ENCODE data around the gene EML1. TPM values are rescaled to one million over a fixed set of nuclear protein-coding genes. Genes with fewer than 3 reads are reported as not detected.

Gene EML1
- total RNA-seq, 4 donors from 2014 or later, result 92.3 to 131 (median 119) TPM

DNA sequence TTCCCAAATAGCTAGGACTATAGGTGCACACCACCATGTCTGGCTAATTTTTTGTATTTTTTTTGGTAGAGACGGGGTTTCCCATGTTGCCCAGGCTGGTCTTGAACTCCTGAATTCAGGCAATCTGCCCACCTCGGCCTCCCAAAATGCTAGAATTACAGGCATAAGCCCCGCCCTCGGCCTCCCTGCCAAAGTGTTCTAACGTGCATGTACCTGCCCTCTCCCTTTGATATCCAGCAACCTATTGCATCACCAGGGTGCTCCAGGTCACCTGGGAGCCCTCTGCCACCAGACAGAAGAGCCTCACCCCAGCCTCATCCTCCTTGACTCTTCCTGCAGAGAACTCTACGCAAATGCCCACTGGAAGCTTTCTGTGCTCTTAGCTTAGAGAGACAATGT, 2.2 kb upstream of the EML1 start:
- Histone ChIP-seq H3K4me3 (no peak overlapping the region), H3K36me3 (no peaks in the 10 kb centered on the region), H3K4me1 (peaks cover 33 to 92% (median 86%) of the 10 kb centered on the region in 4 donors), H3K9me3 (no peaks in the 10 kb centered on the region), H3K27ac (replicated peaks in 1 of 4) (peak overlapping the region; percentile 91 to 94 (median 93)), H3K27me3 (no peaks in the 10 kb centered on the region)
- 83% methylated on average over 6 of the region's 6 CpGs for WGBS
- DNase-seq (ENCODE audit: extremely low spot score), result no peak
- intact Hi-C loops (cut with DNase I), result no loop called here
- TF ChIP-seq POLR2A (IDR thresholded peaks at IDR 0.05; ENCODE audit: low read depth) (no peak), EP300 (IDR thresholded peaks at IDR 0.05) (no peak), POLR2AphosphoS5 (IDR thresholded peaks at IDR 0.05) (no peak)
- TF ChIP-seq, protein P1, sequence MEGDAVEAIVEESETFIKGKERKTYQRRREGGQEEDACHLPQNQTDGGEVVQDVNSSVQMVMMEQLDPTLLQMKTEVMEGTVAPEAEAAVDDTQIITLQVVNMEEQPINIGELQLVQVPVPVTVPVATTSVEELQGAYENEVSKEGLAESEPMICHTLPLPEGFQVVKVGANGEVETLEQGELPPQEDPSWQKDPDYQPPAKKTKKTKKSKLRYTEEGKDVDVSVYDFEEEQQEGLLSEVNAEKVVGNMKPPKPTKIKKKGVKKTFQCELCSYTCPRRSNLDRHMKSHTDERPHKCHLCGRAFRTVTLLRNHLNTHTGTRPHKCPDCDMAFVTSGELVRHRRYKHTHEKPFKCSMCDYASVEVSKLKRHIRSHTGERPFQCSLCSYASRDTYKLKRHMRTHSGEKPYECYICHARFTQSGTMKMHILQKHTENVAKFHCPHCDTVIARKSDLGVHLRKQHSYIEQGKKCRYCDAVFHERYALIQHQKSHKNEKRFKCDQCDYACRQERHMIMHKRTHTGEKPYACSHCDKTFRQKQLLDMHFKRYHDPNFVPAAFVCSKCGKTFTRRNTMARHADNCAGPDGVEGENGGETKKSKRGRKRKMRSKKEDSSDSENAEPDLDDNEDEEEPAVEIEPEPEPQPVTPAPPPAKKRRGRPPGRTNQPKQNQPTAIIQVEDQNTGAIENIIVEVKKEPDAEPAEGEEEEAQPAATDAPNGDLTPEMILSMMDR (IDR thresholded peaks at IDR 0.05), result no peak

DNA sequence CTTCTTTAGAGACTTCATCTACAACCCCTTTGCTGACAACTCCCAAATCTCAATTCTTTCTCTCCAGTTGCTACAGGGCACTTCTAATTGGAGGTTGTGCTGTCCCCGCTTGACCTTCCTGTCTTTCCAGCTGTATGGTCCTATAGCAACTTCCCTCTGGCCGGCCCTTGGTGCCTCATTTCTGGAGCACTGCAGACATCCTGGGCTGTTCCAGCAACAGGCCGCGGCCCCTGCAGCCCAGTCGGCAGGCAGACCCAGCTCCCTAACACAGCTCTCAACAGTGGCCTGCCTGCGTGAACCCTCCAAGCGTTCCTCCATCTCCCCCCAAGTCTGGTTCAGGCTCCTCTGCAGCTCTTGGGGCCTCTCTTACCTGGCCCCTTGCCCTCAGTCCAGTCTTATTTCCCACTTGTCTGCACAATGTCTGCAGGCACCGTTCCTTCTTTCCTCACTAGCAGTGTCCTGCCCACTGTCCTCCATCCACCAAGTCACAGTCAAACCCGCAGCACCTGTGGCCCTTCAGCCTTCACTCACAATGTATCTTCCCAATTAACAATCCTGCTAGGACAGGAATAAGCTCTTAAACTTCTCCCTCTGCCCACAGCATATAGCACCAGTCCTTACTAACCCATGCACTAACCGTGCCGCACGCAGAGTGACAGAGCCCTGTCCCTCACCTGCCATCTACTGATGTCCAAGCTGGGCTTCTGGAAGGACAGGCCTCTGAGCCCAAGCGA, 1.6 kb upstream of the EML1 start:
- Histone ChIP-seq H3K4me3 (peak overlapping the region in 1 of 4 donors; percentile 74), H3K27ac (replicated peaks in 1 of 4) (peak overlapping the region; percentile 91 to 94 (median 93))
- intact Hi-C loops (cut with DNase I), result loop anchor here (2.0 kb wide), 1 partner anchor 61 kb away; no protein-coding TSS in a partner anchor

DNA sequence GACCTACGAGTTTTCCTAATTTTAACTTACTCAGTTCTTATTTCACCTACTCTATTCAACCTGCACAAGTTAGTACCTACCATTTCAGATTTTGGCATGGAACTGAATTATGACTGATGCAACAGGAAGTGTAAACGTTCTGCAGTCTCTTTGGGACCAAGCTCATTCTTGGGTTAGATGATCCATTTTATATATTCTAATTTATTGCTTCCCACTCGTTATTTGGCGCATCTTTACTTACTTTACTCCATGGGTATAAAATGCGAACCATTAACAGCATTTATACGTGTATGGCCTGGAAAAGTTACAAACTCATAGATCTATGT, 1.0 kb upstream of the EML1 start:
- peaks cover 28 to 82% (median 75%) of the 10 kb centered on the region in 4 donors for H3K4me1 ChIP-seq
- H3K4me3 ChIP-seq, result peak overlapping the region; percentile 61 to 74 (median 66)
- H3K9me3 ChIP-seq, result no peaks in the 10 kb centered on the region
- no peak for TF ChIP-seq POLR2A (IDR thresholded peaks at IDR 0.05; ENCODE audit: low read depth)
- TF ChIP-seq, protein P1 (IDR thresholded peaks at IDR 0.05), result no peak
- TF ChIP-seq POLR2AphosphoS5 (IDR thresholded peaks at IDR 0.05), result no peak
- no peak for TF ChIP-seq EP300 (IDR thresholded peaks at IDR 0.05)
- no peak for DNase-seq (ENCODE audit: extremely low spot score)
- H3K27me3 ChIP-seq, result no peaks in the 10 kb centered on the region
- H3K27ac ChIP-seq (replicated peaks in 1 of 4), result peak overlapping the region; percentile 91 to 94 (median 93)
- whole genome bisulfite sequencing, result 57% methylated on average over 6 of the region's 6 CpGs
- no peaks in the 10 kb centered on the region for H3K36me3 ChIP-seq
- intact Hi-C loops (cut with DNase I), result loop anchor here (2.0 kb wide), 1 partner anchor 61 kb away; no protein-coding TSS in a partner anchor

More for the DNA sequence above, 1.6 kb upstream of the EML1 start:
- no peaks in the 10 kb centered on the region for H3K9me3 ChIP-seq
- WGBS, result 66% methylated on average over 13 of the region's 13 CpGs
- TF ChIP-seq EP300 (IDR thresholded peaks at IDR 0.05), result no peak
- no peak for TF ChIP-seq POLR2AphosphoS5 (IDR thresholded peaks at IDR 0.05)
- no peak for TF ChIP-seq POLR2A (IDR thresholded peaks at IDR 0.05; ENCODE audit: low read depth)
- TF ChIP-seq, protein P1 (IDR thresholded peaks at IDR 0.05), result no peak
- no peak for DNase-seq (ENCODE audit: extremely low spot score)
- peaks cover 33 to 87% (median 81%) of the 10 kb centered on the region in 4 donors for H3K4me1 ChIP-seq
- H3K27me3 ChIP-seq, result no peaks in the 10 kb centered on the region
- no peaks in the 10 kb centered on the region for H3K36me3 ChIP-seq

DNA sequence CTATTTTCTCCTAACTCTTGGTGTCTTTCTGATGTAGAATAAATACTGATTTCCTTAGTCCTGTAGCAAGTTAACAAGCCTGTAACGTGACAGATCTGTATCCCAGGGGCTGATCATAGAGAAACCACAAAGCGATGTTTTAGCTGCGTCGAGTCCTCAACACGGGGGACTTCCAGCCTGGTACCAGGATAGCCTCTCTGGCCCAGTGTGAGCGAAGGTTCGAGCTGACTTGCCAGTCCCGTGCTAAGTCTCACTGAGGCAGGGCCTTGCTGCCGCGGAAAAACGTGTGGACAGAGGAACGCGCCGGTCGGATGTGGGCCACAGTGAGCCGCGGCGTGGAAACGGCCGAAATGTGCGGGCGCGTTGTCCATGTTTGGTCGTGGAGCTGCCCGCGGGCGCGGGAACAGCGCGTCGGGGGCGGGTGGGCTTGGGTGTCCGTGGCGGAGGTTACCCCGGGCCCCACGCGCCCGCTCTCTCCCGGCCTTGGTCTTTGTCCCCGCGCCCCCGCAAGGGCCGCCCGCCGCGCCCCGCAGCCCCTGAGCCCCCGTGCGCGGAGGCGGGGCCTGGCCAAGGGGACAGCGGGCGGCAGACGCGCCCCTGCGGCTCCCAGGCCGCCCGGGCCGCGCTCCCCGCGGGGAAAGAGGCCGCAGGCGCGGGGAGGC, 531 bp upstream of the EML1 start:
- intact Hi-C loops (cut with DNase I), result loop anchor here (2.0 kb wide), 1 partner anchor 62 kb away; no protein-coding TSS in a partner anchor
- H3K36me3 ChIP-seq, result no peaks in the 10 kb centered on the region
- WGBS, result 6% methylated on average over 50 of the region's 65 CpGs
- no peaks in the 10 kb centered on the region for H3K9me3 ChIP-seq
- H3K27ac ChIP-seq (replicated peaks in 1 of 4), result peak overlapping the region; percentile 91 to 94 (median 93)
- H3K4me1 ChIP-seq, result peaks cover 25 to 77% (median 70%) of the 10 kb centered on the region in 4 donors
- DNase-seq (ENCODE audit: extremely low spot score), result no peak
- TF ChIP-seq, protein P1 (IDR thresholded peaks at IDR 0.05), result no peak
- TF ChIP-seq EP300 (IDR thresholded peaks at IDR 0.05) (no peak), POLR2AphosphoS5 (IDR thresholded peaks at IDR 0.05) (peak in 1 of 2 donors; percentile 46), POLR2A (IDR thresholded peaks at IDR 0.05; ENCODE audit: low read depth) (no peak)
- peak overlapping the region; percentile 61 to 74 (median 66) for H3K4me3 ChIP-seq
- H3K27me3 ChIP-seq, result no peaks in the 10 kb centered on the region

Data from esophagus muscularis mucosa (tissue), 4 donors.